Measurements from ENCODE around the gene CDKL1.
A peak's percentile ranks its signal among the peaks of the same experiment; 100 is the strongest.

CDKL1 gene

GRCh38 chr14:50396631-50397389 is at the start of gene CDKL1:
Gene CDKL1, minus strand, starts transcription at chr14:50396881. Its CDS starts 1,013 bp downstream, at chr14:50395868.
- peak; percentile 75 for DNase-seq

GRCh38 chr14:50434528-50434927 is 37.8 kb upstream of the CDKL1 start:
- no peak for DNase-seq

- DNase-seq: no peak
Measured at GRCh38 chr14:50432131-50432530, 35.5 kb upstream of the CDKL1 start.

GRCh38 chr14:50425816-50426215 is 29.1 kb upstream of the CDKL1 start:
- DNase-seq: peak; percentile 58

- DNase-seq: no peak
Measured at GRCh38 chr14:50425105-50425504, 28.4 kb upstream of the CDKL1 start.

GRCh38 chr14:50423529-50423928 is 26.8 kb upstream of the CDKL1 start:
- no peak for DNase-seq

GRCh38 chr14:50421499-50421898 is 24.8 kb upstream of the CDKL1 start:
- DNase-seq: no peak

GRCh38 chr14:50417853-50418252 is 21.2 kb upstream of the CDKL1 start:
- no peak for DNase-seq

- DNase-seq: no peak
Measured at GRCh38 chr14:50410921-50411320, 14.2 kb upstream of the CDKL1 start.

- no peak for DNase-seq
Measured at GRCh38 chr14:50410071-50410470, 13.4 kb upstream of the CDKL1 start.

- DNase-seq: no peak
Measured at GRCh38 chr14:50407111-50407812, 10.6 kb upstream of the CDKL1 start.

- DNase-seq: peak; percentile 60
Measured at GRCh38 chr14:50403419-50403818, 6.7 kb upstream of the CDKL1 start.

- no peak for DNase-seq
Measured at GRCh38 chr14:50402965-50403364, 6.3 kb upstream of the CDKL1 start.

- DNase-seq: no peak
Measured at GRCh38 chr14:50400461-50400860, 3.8 kb upstream of the CDKL1 start.

GRCh38 chr14:50399251-50400032 is 2.8 kb upstream of the CDKL1 start:
- peak; percentile 59 for DNase-seq

GRCh38 chr14:50398189-50398580 is 1.5 kb upstream of the CDKL1 start:
- no peak for DNase-seq

- no peak for DNase-seq
Measured at GRCh38 chr14:50397390-50398188, 908 bp upstream of the CDKL1 start.

- DNase-seq: no peak
Measured at GRCh38 chr14:50395448-50395847, 1.2 kb downstream of the CDKL1 start.

- DNase-seq: no peak
Measured at GRCh38 chr14:50394713-50395112, 2.0 kb downstream of the CDKL1 start.

GRCh38 chr14:50389668-50390441 is 6.8 kb downstream of the CDKL1 start:
- DNase-seq: no peak

- DNase-seq: no peak
Measured at GRCh38 chr14:50388256-50388931, 8.3 kb downstream of the CDKL1 start.

Measured in hematopoietic multipotent progenitor cell treated with erythropoietin and hydrocortisone succinate and interleukin-3 and kit ligand, for 4 days (in vitro differentiated cells).